A673 (cell line): ENCODE measurements around the gene RPTOR. TPM values are rescaled to one million over a fixed set of nuclear protein-coding genes. Genes with fewer than 3 reads are reported as not detected.

Source experiments
- BruUV-seq: library from RNA; stranded (reverse); fragments of 400-500 nt; replicated peaks from 2 replicates; lab custom pipeline; 2021; lab: Mats Ljungman, UMichigan
- CTCF ChIA-PET: fragments of 300-600 bp; sonication (Branson Sonifier 250); formaldehyde crosslinking; loops from one replicate; lab custom pipeline; 2022; ENCODE audit warnings: antibody characterized with exemption; lab: Charles Lee
- POLR2A ChIA-PET: fragments of 300-600 bp; sonication (Branson Sonifier 250); formaldehyde crosslinking; loops from one replicate; lab custom pipeline; 2022; ENCODE audit warnings: antibody characterized with exemption; ENCODE audit not compliant: low non-redundant PET; lab: Charles Lee
- DNase-seq: peaks from one replicate; pipeline ENCODE4 v3.0.0-alpha.2; 2015; ENCODE audit warnings: low spot score
- H3K27ac ChIP-seq: fragments of 200-600 bp; sonication (generic); 2 replicates; pipeline ENCODE4 v1.5.1; 2016; ENCODE audit warnings: mixed run types, low read depth, mild to moderate bottlenecking, mixed read lengths, antibody characterized with exemption, low read length; ENCODE audit not compliant: poor library complexity, severe bottlenecking
- H3K27me3 ChIP-seq: fragments of 200-600 bp; sonication (generic); replicated peaks from 2 replicates; pipeline ENCODE4 v1.6.1; 2017; ENCODE audit warnings: mixed run types, low read depth, mild to moderate bottlenecking, mixed read lengths, antibody characterized with exemption, low read length; ENCODE audit not compliant: insufficient read depth, poor library complexity
- H3K36me3 ChIP-seq: fragments of 200-600 bp; sonication (generic); 2 replicates; pipeline ENCODE4 v1.6.1; 2016; ENCODE audit warnings: mixed run types, mild to moderate bottlenecking, mixed read lengths, antibody characterized with exemption, low read length; ENCODE audit not compliant: insufficient read depth, poor library complexity, severe bottlenecking
- H3K4me1 ChIP-seq: fragments of 200-600 bp; sonication (generic); 2 replicates; pipeline ENCODE4 v1.6.1; 2017; ENCODE audit warnings: mixed run types, mild to moderate bottlenecking, mixed read lengths, antibody characterized with exemption, low read length; ENCODE audit not compliant: insufficient read depth, poor library complexity, severe bottlenecking
- H3K4me3 ChIP-seq: fragments of 200-600 bp; sonication (generic); 2 replicates; pipeline ENCODE4 v1.5.1; 2016; ENCODE audit warnings: low read depth, mixed run types, mild to moderate bottlenecking, mixed read lengths, low read length; ENCODE audit not compliant: poor library complexity, severe bottlenecking
- H3K9me3 ChIP-seq: fragments of 200-600 bp; sonication (generic); 2 replicates; pipeline ENCODE4 v1.6.1; 2016; ENCODE audit warnings: mixed run types, low read depth, mild to moderate bottlenecking, mixed read lengths, antibody characterized with exemption, low read length; ENCODE audit not compliant: poor library complexity, severe bottlenecking
- EZH2 ChIP-seq: fragments of 200-600 bp; sonication (generic); IDR thresholded peaks from 2 replicates; pipeline ENCODE4 v1.6.1; 2017; ENCODE audit warnings: borderline replicate concordance, low read depth, mild to moderate bottlenecking, mixed read lengths, antibody characterized with exemption, low read length; ENCODE audit not compliant: poor library complexity, severe bottlenecking
- intact Hi-C: fragments of 100-400 bp; cut with micrococcal nuclease; formaldehyde crosslinking; loops from one replicate; pipeline ENCODE4 v1.10.0; 2022; ENCODE audit not compliant: unreplicated experiment
- total RNA-seq: library from RNA; stranded (reverse); gene quantifications from 2 replicates; pipeline ENCODE4 v1.2.3, GENCODE V29; 2021
- TF ChIP-seq, protein P1 (sequence below): fragments of 300-800, 200-600 bp; sonication (generic); conservative IDR thresholded peaks from 2 replicates; pipeline ENCODE4 v1.5.1; 2017; ENCODE audit warnings: low read depth, mild to moderate bottlenecking, antibody characterized with exemption, low read length, moderate library complexity, mixed read lengths

Gene RPTOR
- total RNA-seq, 1 experiment from 2014 or later = 55.2 TPM

- ChIA-PET CTCF (no interaction called here), POLR2A (no interaction called here)
- intact Hi-C loops = no loop called here
- no peak overlapping the region for H3K4me3 ChIP-seq
- H3K27ac ChIP-seq = no peak overlapping the region
- TF ChIP-seq, protein P1, sequence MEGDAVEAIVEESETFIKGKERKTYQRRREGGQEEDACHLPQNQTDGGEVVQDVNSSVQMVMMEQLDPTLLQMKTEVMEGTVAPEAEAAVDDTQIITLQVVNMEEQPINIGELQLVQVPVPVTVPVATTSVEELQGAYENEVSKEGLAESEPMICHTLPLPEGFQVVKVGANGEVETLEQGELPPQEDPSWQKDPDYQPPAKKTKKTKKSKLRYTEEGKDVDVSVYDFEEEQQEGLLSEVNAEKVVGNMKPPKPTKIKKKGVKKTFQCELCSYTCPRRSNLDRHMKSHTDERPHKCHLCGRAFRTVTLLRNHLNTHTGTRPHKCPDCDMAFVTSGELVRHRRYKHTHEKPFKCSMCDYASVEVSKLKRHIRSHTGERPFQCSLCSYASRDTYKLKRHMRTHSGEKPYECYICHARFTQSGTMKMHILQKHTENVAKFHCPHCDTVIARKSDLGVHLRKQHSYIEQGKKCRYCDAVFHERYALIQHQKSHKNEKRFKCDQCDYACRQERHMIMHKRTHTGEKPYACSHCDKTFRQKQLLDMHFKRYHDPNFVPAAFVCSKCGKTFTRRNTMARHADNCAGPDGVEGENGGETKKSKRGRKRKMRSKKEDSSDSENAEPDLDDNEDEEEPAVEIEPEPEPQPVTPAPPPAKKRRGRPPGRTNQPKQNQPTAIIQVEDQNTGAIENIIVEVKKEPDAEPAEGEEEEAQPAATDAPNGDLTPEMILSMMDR = no peak
- TF ChIP-seq EZH2 = no peak
- no peaks in the 10 kb centered on the region for H3K36me3 ChIP-seq
- BruUV-seq = no TSS peak
- H3K9me3 ChIP-seq = no peaks in the 10 kb centered on the region
- no peaks in the 10 kb centered on the region for H3K4me1 ChIP-seq
- H3K27me3 ChIP-seq = no peaks in the 10 kb centered on the region
- DNase-seq = no peak
Observed at GRCh38 chr17:80613732-80614071, 69.1 kb downstream of the RPTOR start.

GRCh38 chr17:80614332-80615047, 69.9 kb downstream of the RPTOR start:
- Histone ChIP-seq H3K36me3 (no peaks in the 10 kb centered on the region), H3K4me1 (no peaks in the 10 kb centered on the region), H3K27ac (no peak overlapping the region), H3K9me3 (no peaks in the 10 kb centered on the region), H3K27me3 (no peaks in the 10 kb centered on the region), H3K4me3 (no peak overlapping the region)
- intact Hi-C loops = no loop called here
- POLR2A ChIA-PET = no interaction called here
- BruUV-seq = no TSS peak
- CTCF ChIA-PET = no interaction called here
- no peak for DNase-seq
- TF ChIP-seq, protein P1 = no peak
- TF ChIP-seq EZH2 = no peak

- intact Hi-C loops = no loop called here
- no TSS peak for BruUV-seq
- no peak for TF ChIP-seq EZH2
- TF ChIP-seq, protein P1 = no peak
- Histone ChIP-seq H3K9me3 (no peaks in the 10 kb centered on the region), H3K36me3 (no peaks in the 10 kb centered on the region), H3K4me1 (no peaks in the 10 kb centered on the region), H3K27ac (no peak overlapping the region), H3K4me3 (no peak overlapping the region), H3K27me3 (no peaks in the 10 kb centered on the region)
- POLR2A ChIA-PET = no interaction called here
- CTCF ChIA-PET = no interaction called here
- no peak for DNase-seq
Observed at GRCh38 chr17:80615376-80615775, 70.7 kb downstream of the RPTOR start.
